Large intestine (tissue), 3 donors: ENCODE data around the gene SERGEF. TPM values are rescaled to one million over a fixed set of nuclear protein-coding genes. Genes with fewer than 3 reads are reported as not detected.

Source experiments
- DNase-seq, 2 donors: peaks; one replicate each; pipeline versions ENCODE4 v3.0.0 to v3.0.0-alpha.2; 2013
- H3K27ac ChIP-seq: one replicate; pipeline ENCODE4 v1.5.1; 2013; ENCODE audit warnings: low read length
- H3K27me3 ChIP-seq: 2 replicates; pipeline ENCODE4 v1.6.1; 2013; ENCODE audit warnings: low read length; ENCODE audit not compliant: control insufficient read depth, insufficient read depth
- H3K36me3 ChIP-seq: 2 replicates; pipeline ENCODE4 v1.6.1; 2013; ENCODE audit warnings: low read length; ENCODE audit not compliant: control insufficient read depth, insufficient read depth
- H3K4me1 ChIP-seq: one replicate; pipeline ENCODE4 v1.6.1; 2013; ENCODE audit warnings: low read length; ENCODE audit not compliant: control insufficient read depth, insufficient read depth
- H3K4me3 ChIP-seq: one replicate; pipeline ENCODE4 v1.5.1; 2013; ENCODE audit warnings: low read length
- H3K9me3 ChIP-seq: one replicate; pipeline ENCODE4 v1.6.1; 2013; ENCODE audit warnings: mild to moderate bottlenecking, low read depth, low read length, moderate library complexity; ENCODE audit not compliant: control insufficient read depth
- WGBS: methylation state at CpG from one replicate; pipeline ENCODE4 v1.1.5; 2013; ENCODE audit warnings: low lambda C conversion rate; ENCODE audit not compliant: insufficient coverage; 5-methylcytosine and 5-hydroxymethylcytosine counted together
- polyA plus RNA-seq: library from polyadenylated mRNA; unstranded; fragments of 120-200 nt; gene quantifications from one replicate; pipeline ENCODE4 v1.2.1, GENCODE V29; 2013

Gene SERGEF
- polyA plus RNA-seq, 1 donor, result 19.7 TPM

DNA sequence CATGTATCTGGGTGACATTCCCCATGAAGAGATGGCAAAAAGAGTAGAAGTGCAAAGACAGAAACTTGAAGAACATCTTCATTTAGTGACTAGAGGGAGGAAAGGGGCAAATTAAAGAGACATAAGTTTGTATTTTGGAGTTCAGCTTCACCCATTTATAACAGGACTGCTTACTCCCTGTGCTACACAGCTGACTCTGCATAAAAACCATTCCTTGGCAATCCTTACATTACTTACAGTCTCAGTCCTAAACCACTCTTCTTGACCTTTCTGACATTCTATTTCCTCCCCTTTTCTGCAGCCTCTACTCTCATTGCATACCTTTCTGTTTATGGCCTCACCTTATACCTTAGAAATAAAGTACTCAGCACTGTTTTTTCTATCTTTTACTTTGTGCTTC, 6.8 kb upstream of the SERGEF start:
- H3K9me3 ChIP-seq, result no peaks in the 10 kb centered on the region
- H3K4me1 ChIP-seq, result no peaks in the 10 kb centered on the region
- H3K27ac ChIP-seq, result no peak overlapping the region
- DNase-seq, result no peak
- no peaks in the 10 kb centered on the region for H3K36me3 ChIP-seq
- no peak overlapping the region for H3K4me3 ChIP-seq
- peaks cover under 1% of the 10 kb centered on the region for H3K27me3 ChIP-seq

- WGBS, result no CpG with 5 or more reads among the region's 2 CpGs
- Histone ChIP-seq H3K36me3 (no peaks in the 10 kb centered on the region), H3K27ac (no peak overlapping the region), H3K9me3 (no peaks in the 10 kb centered on the region), H3K27me3 (peaks cover 5% of the 10 kb centered on the region), H3K4me3 (no peak overlapping the region), H3K4me1 (peaks cover 5% of the 10 kb centered on the region)
- no peak for DNase-seq
These were observed 3.9 kb upstream of the SERGEF start for GRCh38 chr11:18016789-18017188.

DNA sequence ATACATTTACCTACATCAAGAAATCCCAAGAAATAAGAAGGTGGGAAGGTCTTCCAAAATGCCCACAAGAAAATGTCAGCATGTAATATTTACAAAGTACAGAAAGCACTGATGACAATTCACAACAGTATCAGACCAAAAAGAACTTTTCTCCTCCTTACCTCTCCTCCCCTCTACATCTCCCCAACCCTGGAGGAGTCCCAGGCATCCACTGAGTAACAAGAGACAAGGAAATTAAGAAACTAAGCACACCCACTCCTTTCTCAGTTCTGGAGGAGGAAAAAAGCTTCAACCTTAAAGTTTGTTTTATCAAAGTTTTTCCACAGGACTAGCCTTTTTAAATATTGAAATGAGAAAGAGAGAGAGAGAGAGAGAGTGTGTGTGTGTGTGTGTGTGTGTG, 2.0 kb upstream of the SERGEF start:
- Histone ChIP-seq H3K27ac (no peak overlapping the region), H3K4me1 (peaks cover 5% of the 10 kb centered on the region), H3K36me3 (no peaks in the 10 kb centered on the region), H3K4me3 (no peak overlapping the region), H3K27me3 (peaks cover 5% of the 10 kb centered on the region), H3K9me3 (no peaks in the 10 kb centered on the region)
- no peak for DNase-seq

DNA sequence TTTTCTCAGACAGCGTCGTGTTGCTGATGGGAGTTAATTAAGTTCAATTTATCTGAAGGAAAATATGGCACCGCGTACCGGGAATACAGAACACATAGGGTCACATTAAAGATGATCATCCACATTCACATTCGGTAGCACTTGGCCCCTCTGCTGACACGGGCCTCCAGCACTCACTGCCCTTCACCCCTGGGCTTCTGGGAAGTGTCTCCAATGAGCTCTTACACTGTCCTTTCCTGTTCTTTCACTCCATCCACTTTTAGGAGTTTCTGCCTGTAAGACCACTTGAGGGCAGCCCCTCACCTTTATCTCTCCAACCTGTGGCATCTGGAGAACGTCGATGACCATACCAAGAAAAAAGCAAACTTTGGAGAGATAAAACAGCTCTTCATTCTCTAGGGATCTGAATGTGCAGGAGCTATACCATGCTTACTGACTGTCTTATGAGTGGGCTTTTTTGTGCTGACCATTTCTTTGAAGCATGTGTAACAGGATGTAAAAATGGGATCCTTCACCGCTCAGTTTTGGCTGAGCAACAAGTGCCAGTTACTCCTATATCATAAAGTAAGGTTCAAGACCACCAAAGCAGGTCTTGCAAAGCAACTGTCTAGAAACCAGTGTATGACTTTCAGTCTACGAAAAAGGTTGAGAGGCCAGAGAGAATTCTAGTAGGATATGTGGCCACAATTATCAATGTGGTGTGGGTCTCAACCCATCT, 1.1 kb upstream of the SERGEF start:
- peak in 1 of 2 donors; percentile 6 for DNase-seq
- H3K27me3 ChIP-seq, result peaks cover 5% of the 10 kb centered on the region
- H3K36me3 ChIP-seq, result no peaks in the 10 kb centered on the region
- no CpG with 5 or more reads among the region's 11 CpGs for WGBS
- H3K4me1 ChIP-seq, result peaks cover 5% of the 10 kb centered on the region
- no peaks in the 10 kb centered on the region for H3K9me3 ChIP-seq
- H3K27ac ChIP-seq, result peak overlapping the region; percentile 39
- H3K4me3 ChIP-seq, result peak overlapping the region; percentile 68

- no CpG with 5 or more reads among the region's 46 CpGs for WGBS
- Histone ChIP-seq H3K4me3 (peak overlapping the region; percentile 57), H3K9me3 (no peaks in the 10 kb centered on the region), H3K36me3 (no peaks in the 10 kb centered on the region), H3K27ac (peak overlapping the region; percentile 5), H3K27me3 (peaks cover 5% of the 10 kb centered on the region), H3K4me1 (peaks cover 9% of the 10 kb centered on the region)
- peak in 1 of 2 donors; percentile 56 for DNase-seq
These were observed 533 bp downstream of the SERGEF start for GRCh38 chr11:18012122-18012905.

GRCh38 chr11:18011633-18012032, 1.2 kb downstream of the SERGEF start:
- Histone ChIP-seq H3K27ac (no peak overlapping the region), H3K4me1 (peaks cover 9% of the 10 kb centered on the region), H3K36me3 (no peaks in the 10 kb centered on the region), H3K9me3 (no peaks in the 10 kb centered on the region), H3K4me3 (no peak overlapping the region), H3K27me3 (peaks cover 5% of the 10 kb centered on the region)
- no CpG with 5 or more reads among the region's 8 CpGs for WGBS
- no peak for DNase-seq

DNA sequence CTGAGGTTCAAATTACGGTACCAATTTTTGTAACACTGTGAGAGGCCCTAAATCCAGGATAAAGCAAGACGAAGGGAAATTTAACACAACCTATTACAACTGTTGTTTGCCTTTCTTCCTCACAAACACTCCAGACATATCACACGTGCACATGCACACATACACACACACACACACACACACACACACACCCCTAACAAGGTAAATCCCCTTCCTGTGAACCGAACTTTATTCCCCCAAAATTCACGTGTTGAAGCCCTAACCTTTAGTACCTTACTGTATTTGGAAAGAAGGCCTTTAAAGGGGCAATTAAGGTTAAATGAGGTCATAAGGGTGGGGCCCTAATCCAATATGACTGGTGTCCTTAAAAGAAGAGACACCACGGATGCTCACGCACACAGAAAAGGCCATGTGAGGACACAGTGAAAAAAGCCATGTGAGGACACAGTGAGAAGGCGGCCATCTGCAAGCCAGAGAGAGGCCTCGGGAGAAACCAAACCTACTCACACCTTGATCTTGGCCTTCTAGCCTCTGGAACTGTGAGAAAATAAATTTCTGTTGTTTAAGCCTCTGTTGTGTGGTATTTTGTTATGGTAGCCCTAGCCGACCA, 1.8 kb downstream of the SERGEF start:
- H3K27me3 ChIP-seq, result peaks cover 5% of the 10 kb centered on the region
- no CpG with 5 or more reads among the region's 10 CpGs for WGBS
- peaks cover 9% of the 10 kb centered on the region for H3K4me1 ChIP-seq
- no peak overlapping the region for H3K4me3 ChIP-seq
- H3K36me3 ChIP-seq, result peaks cover 5% of the 10 kb centered on the region
- no peak for DNase-seq
- no peak overlapping the region for H3K27ac ChIP-seq
- no peaks in the 10 kb centered on the region for H3K9me3 ChIP-seq

- Histone ChIP-seq H3K9me3 (no peaks in the 10 kb centered on the region), H3K27ac (no peak overlapping the region), H3K27me3 (peaks cover 5% of the 10 kb centered on the region), H3K4me1 (peaks cover 9% of the 10 kb centered on the region), H3K36me3 (peaks cover 8% of the 10 kb centered on the region), H3K4me3 (no peak overlapping the region)
- no peak for DNase-seq
These were observed 2.7 kb downstream of the SERGEF start for GRCh38 chr11:18010121-18010670.

DNA sequence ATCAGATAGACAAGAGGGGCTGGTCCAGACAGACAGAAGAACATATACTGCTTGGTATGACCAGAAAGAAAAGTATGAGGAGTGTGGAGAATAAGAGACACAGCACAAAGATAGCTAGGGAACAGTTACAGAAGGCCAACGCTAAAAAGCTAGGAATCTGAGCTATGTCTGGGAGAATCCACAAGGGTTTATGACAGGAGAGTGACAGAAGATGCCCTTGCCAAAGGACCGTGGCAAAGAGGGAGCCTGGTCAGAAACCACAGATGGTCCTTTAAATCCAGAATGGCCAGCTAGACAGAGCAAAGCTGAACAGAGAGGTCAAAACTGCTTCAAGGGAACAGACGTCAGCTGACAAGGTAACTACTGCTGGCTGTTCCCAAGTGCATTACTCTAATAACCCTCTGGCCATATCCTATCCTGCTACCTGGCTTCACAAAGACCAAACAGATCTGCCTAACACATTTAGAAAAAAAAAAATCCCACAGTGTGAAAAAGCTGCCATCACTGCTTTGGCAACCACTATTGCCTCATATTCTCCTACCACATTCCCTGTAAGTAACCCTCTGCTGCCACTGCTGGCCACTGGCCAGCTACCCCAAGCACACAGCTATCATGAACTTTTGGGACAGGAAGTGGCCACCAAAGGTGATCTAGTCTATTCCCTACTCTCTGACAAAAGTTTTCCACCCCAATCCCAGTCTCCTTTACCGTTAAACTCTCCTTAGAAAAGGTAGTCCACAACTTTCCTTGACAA, 7.3 kb downstream of the SERGEF start:
- Histone ChIP-seq H3K4me1 (peaks cover 9% of the 10 kb centered on the region), H3K36me3 (peaks cover 16% of the 10 kb centered on the region), H3K4me3 (no peak overlapping the region), H3K9me3 (no peaks in the 10 kb centered on the region), H3K27ac (no peak overlapping the region), H3K27me3 (no peaks in the 10 kb centered on the region)
- 83% methylated on average over 1 of the region's 4 CpGs for WGBS
- no peak for DNase-seq

- Histone ChIP-seq H3K27me3 (no peaks in the 10 kb centered on the region), H3K27ac (peak overlapping the region; percentile 48), H3K4me1 (peaks cover 6% of the 10 kb centered on the region), H3K9me3 (no peaks in the 10 kb centered on the region), H3K4me3 (no peak overlapping the region), H3K36me3 (peaks cover 14% of the 10 kb centered on the region)
- no peak for DNase-seq
- no CpG with 5 or more reads among the region's 2 CpGs for WGBS
These were observed 11.7 kb downstream of the SERGEF start for GRCh38 chr11:18001191-18001590.
